Suppressor macrophage treated with lipopolysaccharide for 1 hour (primary cell): Measurements from ENCODE around the gene FKBP2.

ENCODE experiments used
- DNase-seq, 3 donors: peaks; one replicate each; pipeline ENCODE4 v3.0.0-alpha.2; 2020 to 2022

The FKBP2 gene

DNA sequence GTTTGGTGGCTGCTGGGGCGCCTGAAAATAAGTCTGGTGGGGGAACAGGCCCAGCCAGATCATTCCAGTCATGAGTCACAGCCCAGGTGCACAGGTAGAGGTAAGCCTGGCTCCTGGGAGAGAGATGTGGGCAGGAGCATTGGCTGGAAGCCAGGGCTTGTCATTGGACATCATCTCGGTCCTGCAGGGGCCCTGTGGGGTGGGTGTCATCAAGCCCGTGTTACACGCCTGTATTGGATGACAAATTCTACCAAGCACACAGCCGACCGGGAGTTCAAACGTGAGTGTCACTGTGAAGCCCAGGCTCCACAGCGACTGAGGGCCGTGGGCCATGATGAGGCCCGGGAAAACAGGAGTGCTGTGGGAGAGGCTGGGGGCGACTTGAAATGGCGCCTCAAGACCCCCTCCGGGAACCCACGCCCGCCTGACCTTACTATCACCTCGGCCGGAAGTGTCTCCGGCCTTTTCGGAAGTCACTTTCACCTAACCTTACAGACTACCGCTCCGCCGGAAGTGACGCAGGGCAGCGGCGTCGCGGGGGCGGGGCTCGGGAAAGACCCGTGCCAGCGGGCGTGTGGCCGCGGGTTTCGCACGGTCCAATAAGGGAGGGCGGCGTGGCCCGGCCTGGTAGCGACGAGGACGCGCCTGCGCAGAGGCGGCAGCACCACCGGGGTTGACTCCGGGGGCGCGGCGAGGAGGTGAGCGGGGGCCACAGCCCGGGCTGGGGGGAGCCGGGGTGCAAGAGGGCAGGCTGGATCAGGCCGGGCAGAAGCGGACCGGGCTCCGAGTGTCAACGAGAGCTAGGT, at the start of gene FKBP2:
Gene FKBP2 (plus strand): TSS at position 661 of the 806 bp plus-strand sequence. CDS start 1,293 bp downstream, outside the sequence.
- peak; percentile 99 to 100 (median 99) for DNase-seq

DNA sequence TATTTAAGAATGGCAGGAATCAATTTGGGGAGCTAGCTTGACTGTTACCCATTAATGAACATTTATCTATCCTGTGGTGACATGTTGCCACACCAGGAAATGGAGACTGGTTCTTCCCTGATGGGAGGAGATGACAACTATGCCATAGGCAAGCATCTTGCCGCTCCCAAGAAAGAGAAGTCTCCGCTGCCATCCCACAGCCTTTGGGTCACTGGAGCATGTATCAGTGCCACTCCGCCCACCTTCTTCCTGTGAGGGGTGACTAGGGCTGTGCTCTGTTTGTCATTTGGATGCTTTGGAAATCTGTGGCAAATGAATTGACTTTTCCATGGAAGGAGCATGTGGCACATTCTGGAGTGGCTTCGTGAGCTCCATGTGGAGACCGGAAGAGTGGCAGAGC, 48.5 kb upstream of the FKBP2 start:
- peak; percentile 87 to 90 (median 89) for DNase-seq

DNA sequence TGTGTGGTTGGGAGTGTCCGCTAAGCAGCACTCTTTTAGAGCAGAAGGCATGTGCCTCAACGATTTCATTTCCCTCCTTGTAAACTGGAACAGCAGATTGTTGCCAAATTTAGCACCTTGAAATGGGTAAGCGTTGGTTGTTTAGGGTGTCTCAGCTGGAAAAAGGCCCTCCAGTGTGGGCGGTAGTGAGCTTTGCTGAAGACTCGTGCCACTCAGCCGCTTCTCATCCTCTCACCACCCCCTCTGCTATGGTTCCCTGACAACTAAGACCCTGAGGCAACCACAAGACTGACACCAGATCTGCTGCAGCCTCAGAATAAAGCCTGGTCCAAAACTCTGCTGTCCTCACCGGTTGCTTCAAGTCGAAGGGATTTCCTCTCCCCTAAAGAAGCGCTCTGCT, 44.3 kb upstream of the FKBP2 start:
- DNase-seq = peak; percentile 43 to 58 (median 53)

DNA sequence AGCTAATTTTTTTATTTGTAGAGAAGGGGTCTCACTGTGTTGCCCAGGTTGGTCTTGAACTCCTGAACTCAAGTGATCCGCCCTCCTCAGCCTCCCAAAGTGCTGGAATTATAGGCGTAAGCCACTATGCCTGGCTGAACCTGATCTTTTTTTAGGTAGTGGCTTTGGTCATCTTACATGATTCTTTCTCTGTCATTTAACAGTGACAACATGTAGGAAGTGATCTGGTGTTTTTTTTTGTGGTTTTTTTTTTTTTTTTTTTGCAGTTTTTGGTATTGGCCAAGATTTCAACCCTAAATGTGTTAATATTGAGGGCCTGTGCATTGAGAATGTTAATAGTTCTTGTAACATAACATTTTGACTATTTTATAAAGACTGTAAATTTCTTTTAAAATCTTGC, 42.4 kb upstream of the FKBP2 start:
- peak in 1 of 3 donors; percentile 63 for DNase-seq

DNA sequence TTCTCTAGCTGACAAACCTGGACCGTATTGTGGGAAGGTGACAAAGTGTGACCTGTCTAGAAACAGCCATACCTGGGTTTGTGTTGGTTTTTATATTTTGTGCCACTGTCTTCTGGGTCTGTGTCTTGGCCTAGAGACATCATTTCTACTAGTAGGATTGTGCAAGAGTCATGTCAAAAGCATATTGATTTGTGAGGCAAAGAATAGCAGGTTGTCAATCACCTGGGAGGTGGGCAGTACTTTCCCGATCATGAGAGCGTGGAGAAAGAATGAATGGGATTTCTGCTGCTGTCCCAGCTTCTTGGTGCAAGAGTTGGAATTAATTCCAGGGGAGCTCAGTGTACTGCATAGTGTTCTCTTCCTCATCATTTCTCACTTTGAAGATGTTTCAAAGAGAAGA, 39.4 kb upstream of the FKBP2 start:
- DNase-seq = no peak

DNA sequence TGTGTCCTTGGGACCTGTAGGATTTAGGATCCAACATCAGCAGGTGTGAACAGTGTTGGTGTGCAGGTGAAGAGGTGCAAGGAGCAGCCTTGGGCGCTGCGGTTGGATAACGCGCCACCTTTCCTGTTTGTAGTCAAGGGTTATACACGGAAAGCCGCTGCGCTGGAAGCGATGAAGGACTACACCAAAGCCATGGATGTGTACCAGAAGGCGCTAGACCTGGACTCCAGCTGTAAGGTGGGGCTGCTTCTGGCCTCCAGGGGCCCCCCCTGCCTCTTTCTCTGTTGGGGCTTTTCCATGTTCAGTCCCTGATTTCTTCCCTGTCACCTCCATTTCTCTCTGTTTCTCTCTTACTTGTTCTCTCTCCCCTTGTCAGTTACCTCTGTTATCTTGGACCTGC, 37.9 kb upstream of the FKBP2 start:
- no peak for DNase-seq

DNA sequence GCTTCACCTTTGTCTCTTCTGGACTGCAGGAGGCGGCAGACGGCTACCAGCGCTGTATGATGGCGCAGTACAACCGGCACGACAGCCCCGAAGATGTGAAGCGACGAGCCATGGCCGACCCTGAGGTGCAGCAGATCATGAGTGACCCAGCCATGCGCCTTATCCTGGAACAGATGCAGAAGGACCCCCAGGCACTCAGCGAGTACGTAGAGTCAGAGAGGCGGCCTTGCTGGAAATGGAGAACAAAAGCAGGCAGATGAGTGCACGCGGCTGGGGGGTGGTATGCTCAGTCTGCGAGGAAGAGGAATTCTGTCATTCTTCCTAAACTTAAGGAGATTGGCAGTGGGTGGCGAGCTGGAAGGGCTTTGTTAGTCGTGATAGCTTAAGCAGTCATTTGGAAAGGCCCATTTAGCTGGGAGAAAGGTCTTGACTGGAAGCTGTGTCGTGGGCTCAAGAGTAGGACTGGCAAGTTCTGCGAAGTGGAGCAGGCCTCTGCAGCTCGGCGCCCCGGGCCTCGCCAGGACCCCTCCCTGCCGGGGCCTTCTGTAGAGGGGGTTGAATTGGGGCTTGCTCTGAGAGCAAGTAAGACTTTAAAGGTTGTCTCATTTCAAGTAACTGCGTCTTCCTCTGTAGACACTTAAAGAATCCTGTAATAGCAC, 37.3 kb upstream of the FKBP2 start:
- DNase-seq = no peak

DNA sequence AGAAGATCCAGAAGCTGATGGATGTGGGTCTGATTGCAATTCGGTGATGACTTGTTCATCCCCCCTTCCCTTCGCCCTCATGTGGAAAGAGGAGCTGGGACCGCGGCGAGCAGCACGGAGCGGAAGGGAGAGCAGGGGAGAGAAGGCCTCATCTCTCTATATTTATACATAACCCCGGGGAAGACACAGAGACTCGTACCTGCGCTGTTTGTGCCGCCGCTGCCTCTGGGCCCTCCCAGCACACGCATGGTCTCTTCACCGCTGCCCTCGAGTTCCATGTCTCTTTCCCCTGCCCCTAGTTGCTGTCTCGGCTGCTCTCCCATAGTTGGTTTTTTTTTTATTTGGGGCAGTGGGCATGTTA, 36.8 kb upstream of the FKBP2 start:
- DNase-seq = no peak

DNA sequence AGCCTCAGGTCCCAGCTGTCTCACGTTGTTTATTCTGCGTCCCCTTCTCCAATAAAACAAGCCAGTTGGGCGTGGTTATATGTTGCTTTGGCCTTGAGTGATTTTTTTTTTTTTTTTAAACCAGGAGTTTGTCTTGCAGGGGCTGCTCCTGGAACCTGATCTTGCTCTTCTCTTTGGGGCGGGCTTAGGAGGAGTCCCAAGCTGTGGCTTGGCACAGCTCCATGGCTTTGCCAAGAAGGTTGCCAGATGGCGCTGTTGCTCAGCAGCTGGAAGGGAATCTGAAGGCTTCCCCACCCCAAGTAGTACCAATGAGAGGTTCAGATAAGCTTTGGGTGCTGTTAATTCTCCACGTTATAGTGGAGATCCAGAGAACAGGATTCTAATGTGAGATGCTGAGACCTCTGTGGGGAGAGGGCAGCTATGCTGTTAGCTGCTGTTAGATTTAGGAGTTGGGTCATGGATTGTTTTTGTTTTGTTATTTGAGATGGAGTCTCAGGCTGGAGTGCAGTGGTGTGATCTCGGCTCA, 36.4 kb upstream of the FKBP2 start:
- DNase-seq = peak; percentile 93 to 94 (median 93)

DNA sequence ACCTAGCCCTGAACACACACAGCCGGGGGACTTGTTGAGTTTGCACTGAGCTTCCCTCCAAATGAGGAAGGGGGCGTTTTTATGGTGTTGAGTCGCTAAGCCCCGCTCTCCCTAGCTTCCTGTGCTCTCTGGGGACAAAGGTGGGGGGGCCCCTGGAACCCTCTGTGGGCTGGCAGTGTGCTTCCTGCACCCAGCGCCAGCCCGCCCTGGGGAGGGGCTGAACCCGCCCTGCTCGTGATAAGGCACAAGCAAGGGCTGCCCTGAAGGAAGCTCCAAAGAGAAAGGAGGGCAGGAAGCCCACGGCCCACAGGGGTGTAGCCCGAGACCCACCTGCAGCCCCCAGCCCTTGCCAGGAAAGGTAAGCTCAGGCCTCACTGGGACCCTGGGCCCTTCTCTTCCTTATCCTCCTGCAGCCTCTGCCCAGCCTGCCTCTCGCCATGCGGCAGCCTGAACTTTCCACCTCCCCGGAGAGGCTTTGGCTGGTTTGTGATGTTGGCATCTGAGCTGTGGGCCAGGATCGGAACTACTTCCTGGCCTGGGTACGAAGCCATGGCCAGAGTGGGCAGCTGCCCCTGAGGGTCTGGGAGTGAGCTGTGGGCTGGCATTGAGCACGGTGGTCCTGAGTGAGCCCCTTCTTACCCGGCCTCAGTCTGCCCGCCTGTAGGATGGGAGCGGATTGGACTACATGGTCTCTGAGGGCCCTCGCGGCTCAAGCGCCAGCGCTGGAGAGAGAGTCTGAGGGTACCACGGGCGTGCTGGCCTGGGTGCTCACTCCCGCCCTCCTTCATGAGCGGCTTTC, 34.2 kb upstream of the FKBP2 start, which contains the start of gene FERMT3:
Gene FERMT3 (plus strand): TSS at position 265 of the 799 bp plus-strand sequence. CDS start 644 bp downstream, outside the sequence.
- DNase-seq = peak; percentile 61 to 79 (median 68)

DNA sequence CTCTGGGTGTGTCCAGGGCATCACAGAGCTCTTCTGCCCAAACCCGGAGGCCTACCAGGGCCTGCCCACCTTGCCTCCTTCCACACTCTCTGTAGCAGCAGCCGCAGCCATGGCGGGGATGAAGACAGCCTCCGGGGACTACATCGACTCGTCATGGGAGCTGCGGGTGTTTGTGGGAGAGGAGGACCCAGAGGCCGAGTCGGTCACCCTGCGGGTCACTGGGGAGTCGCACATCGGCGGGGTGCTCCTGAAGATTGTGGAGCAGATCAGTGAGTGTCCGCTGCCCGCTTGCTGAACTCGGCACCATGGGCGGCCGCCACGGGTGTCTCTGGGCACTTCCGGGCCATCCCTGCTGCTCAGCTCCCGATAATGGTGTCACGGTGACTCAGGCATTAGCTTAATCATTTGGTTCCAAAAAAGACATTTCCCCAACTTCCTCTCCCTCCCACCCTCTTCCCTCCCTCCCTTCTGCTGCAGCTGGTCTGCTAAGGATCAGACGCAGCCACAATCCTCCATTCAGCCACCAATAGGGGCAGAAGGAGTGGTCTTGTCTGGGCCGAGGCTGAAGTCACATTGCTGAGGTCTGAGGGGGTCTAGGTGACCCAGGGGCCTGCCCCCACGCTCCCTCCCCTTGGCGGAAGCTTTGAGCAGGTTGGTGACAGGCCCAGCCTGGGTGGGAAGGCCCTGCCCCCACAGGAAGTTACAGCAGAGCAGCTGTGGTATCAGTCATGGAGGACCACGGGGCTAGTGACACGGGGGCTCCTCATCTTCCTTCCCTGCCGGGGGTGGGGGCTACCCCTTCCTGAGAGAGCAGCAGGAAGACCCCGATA, 33.4 kb upstream of the FKBP2 start:
- DNase-seq = peak; percentile 93 to 96 (median 95)

DNA sequence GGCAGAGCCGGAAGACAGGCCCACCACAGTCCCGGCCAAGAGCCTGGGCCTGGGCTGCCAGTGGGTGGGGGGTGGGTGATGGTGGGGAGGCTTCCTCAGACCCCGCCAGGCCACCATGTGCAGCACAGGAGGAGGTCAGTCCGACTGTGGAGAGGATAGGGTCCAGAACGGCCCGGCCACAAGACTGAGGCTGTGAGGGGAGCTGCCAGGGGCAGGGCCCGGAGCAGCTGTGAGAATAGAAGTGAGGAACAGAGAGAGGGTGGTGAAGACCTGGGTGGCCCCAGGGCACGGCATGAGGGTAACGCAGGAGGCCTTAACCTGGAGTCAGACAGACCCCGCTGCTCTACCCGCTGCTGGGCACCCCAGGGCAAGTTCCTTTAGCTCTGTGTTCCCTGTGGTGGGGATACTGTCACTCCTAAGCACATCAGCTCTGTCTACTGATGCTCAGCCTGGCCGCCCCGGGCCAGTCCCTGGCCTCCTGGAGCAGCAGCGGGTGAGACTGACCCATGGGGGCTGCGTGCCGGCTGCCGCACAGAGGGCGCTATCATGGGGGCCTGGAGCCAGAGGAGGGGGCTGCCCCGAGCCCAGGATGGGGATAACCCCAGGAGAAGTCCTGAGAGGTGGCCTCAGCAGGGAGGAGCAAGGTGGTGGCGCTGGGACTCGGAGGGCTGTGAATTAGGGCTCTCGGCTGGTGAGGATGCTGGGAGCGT, 32.7 kb upstream of the FKBP2 start:
- DNase-seq = no peak

DNA sequence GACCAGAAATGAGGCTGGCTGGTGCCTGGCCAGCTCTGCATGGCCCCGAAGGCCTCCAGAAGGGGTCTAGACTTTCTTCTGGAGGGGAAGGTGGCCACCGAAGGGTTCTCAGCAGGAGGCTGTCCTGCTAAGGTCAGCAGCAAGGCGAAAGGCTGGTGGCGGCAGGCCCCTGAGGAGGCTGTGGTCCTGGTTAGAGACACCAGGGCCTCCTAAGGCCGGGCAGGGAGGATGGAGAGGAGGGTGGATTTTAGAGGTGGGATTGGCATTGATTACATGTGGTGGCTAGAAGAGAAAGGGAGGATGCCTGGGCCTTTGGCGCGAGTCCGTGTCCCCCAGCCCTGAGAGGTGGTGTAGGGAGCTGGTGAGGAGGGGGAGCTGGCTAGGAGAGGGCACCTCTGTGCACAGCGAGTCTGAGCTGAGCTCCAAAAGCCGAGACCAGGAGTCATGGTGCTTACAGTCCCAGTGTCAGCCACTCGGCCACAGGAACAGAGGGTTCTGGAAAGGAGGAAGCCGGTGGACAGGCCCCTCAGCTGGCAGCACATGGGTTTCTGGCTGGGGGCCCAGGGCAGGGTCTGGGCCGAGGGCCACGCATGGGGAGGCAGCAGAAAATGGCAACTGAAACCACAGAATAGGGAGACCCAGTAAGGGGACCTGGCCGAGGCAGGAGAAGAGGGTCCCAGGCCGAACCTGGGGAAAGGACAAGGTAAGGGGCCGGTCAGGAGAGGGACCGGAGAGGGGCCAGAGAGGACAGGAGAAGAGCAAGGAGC, 31.9 kb upstream of the FKBP2 start:
- DNase-seq = no peak

DNA sequence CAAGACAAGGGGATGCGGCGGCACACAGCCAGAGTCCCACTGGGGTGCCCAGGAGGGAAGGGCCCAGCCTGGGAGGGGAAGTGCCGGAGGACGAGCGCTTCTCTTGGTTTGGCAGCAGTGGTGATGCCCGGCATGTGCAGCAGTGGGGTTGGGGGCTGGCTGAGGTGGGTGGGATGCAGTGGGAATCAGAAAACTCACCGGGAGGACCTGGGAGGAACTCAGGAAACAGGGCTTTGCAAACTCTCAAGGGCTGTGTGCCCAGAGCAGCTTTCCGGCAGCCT, 31.4 kb upstream of the FKBP2 start:
- DNase-seq = no peak

DNA sequence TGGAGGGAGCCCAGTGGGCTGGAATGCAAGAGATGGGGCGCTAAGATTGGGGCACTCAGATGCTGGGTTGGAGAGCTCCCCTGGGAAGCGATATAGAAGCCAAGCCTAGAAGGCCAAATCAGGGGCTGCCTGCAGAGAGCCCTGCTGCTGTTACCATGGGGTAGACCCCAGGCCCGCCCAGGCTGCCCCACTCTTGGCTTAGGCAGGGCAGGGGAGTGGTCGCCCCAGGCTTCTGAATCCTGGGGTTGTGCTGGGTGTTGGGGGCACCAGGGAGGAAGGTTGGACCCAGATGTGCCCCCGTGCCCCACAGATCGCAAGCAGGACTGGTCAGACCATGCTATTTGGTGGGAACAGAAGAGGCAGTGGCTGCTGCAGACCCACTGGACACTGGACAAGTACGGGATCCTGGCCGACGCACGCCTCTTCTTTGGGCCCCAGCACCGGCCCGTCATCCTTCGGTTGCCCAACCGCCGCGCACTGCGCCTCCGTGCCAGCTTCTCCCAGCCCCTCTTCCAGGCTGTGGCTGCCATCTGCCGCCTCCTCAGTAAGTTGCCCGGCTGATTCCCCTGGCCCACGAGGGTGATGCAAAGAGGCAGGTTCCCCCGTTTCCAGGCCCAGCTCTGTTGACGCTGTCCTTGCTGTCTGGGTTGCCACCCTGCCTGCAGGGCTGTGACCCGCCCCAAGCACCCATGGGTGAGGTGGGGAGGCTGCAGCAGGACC, 30.4 kb upstream of the FKBP2 start:
- DNase-seq = no peak

DNA sequence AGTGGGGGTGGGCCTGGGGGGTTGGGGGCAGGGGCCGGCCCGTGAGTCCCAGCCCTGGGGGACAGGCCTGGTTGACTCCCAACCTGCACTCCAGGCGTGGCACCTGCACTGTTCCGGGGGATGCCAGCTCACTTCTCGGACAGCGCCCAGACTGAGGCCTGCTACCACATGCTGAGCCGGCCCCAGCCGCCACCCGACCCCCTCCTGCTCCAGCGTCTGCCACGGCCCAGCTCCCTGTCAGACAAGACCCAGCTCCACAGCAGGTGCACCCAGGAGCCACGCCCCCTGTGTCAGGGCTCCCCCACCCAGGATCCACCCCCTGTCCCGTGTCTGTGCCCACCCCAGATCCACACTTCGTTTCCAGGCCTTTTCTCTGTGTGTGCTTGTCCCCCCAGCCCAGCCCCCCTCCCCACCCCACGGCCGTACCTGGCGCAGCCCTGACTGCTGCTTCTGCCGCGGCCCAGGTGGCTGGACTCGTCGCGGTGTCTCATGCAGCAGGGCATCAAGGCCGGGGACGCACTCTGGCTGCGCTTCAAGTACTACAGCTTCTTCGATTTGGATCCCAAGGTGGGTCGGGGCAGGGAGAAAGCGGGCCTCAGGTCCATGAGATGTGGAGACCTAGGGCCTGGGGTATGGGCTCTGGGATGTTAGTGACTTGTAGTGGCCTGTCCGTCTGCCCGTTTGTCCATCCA, 29.6 kb upstream of the FKBP2 start:
- no peak for DNase-seq

DNA sequence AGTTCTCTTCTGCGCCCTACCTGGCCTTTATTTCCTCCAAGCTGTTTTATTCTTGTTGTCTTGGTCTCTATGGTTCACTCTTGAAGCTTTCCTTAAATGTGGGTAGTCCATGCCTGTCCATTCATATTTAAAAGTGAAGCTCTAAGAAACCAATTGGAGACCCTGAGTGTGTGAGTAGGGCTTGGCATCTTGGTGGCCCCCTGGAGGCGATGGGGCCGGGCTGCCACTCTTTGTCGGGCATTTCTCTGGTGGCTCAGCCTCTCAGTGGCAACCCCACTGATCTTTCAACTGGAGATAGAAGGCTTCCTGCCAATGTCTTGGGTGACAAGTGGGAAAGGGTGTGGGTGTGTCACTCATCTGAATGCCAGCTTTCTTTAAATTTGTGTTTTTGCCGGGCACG, 24.0 kb upstream of the FKBP2 start:
- no peak for DNase-seq

DNA sequence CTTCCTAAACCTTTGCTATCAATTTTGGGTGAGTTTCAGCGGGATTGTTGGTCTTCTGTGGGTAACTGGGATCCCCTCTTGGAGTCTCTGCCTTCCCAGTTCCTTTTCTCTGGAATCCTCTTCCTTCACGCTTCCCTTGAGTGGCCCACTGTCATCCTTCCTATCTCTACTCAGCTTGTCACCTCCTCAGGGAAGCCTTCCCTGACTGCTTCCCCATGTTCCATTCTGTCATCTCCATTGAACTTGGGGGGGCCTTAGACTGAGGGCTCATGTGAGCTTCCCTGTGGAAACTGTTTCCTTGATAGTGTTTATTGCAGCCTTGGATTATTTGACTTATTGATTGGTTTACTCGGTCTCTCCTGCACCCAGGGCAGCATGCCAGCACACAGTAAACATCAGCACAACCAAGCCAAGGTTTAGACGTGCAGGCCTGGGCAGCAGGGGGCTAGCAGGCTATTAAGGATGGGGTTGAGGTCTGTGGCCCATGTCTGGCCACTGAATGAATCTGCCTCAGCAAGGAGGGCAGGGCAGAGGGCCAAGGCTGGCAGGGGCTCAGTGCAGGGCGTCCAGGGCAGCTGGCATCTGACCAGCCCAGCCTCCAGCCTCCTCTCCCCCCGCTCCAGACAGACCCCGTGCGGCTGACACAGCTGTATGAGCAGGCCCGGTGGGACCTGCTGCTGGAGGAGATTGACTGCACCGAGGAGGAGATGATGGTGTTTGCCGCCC, 22.1 kb upstream of the FKBP2 start:
- no peak for DNase-seq

DNA sequence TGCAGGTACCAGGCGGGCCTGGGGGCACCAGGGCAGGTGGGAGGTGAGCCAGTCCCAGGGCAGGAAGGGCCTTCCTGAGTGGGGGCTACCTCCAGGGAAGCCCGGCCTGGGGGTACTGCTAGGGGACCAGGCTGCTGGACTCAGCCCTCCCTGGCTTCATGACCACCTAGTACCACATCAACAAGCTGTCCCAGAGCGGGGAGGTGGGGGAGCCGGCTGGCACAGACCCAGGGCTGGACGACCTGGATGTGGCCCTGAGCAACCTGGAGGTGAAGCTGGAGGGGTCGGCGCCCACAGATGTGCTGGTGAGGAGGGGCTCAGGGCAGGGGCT, 21.6 kb upstream of the FKBP2 start:
- no peak for DNase-seq
